IMR-90 (cell line): ENCODE results near the gene FXYD4.

ENCODE experiments used
- CEBPB ChIP-seq: IDR thresholded peaks from 2 replicates; pipeline ENCODE4 v1.6.1; 2012; ENCODE audit warnings: low read depth, low read length, improper control_type of control experiment
- FOS ChIP-seq: fragments of 150-350 bp; IDR thresholded peaks from 2 replicates; pipeline ENCODE4 v1.6.1; 2016; ENCODE audit warnings: low read depth, low read length
- RAD21 ChIP-seq: IDR thresholded peaks from 2 replicates; pipeline ENCODE4 v1.6.1; 2012; ENCODE audit warnings: low read length, improper control_type of control experiment
- RCOR1 ChIP-seq: IDR thresholded peaks from 2 replicates; pipeline ENCODE4 v1.6.1; 2012; ENCODE audit warnings: mild to moderate bottlenecking, low read length, improper control_type of control experiment; ENCODE audit not compliant: insufficient replicate concordance
- RFX5 ChIP-seq: IDR thresholded peaks from 2 replicates; pipeline ENCODE4 v1.8.0; 2012; ENCODE audit warnings: low read depth, mild to moderate bottlenecking, low read length, moderate library complexity
- SMC3 ChIP-seq: fragments of 150-350 bp; IDR thresholded peaks from 2 replicates; pipeline ENCODE4 v1.6.1; 2016; ENCODE audit warnings: low read depth, mild to moderate bottlenecking, antibody characterized with exemption, low read length, moderate library complexity
- TF ChIP-seq, protein P1 (sequence below): conservative IDR thresholded peaks from 2 replicates; pipeline ENCODE4 v1.5.1; 2012; ENCODE audit warnings: mild to moderate bottlenecking, low read depth, low read length, improper control_type of control experiment

DNA sequence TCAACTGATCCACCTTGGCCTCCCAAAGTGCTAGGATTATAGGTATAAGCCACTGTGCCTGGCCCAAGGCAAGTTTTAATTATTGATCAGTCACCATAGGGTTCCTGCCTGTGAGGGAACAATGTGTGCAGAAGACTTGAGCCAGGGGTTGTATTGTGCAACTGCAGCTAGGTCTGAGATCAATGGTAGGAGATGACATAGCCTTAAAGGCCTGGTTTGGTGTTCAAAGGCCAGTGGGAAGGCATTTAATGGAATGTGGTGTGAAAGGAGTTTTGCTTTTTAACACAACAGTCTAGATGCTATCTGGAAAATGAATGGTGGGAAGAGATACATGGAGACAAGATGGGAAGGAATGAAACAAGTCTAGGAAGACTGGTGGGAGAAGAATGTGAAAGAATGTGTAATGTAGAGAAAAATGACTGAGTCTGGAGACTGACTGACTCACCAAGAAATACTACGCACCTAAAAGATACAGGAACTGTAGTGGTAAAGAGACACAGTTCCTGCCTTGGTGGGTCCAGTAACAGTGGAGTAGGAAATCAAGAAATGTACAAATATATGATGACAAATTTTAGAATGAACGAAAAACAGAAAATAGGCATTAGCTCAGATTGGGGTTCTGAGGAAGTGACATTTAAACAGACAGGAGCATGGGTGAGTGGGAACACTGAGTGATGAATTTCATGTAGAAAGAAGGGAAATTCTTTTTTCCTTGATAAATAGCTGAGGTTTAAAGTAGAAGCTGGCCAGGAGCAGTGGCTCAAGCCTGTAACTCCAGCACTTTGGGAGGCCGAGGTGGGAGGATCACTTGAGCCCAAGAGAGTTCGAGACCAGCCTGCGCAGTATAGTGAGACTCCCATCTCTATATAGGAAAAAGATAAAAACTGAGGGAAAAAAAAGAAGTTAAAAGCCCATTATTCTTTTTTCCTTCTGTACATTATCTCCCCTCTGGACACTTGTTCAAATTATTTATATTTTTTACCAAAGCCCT, 28.2 kb downstream of the FXYD4 start:
- TF ChIP-seq, protein P1, sequence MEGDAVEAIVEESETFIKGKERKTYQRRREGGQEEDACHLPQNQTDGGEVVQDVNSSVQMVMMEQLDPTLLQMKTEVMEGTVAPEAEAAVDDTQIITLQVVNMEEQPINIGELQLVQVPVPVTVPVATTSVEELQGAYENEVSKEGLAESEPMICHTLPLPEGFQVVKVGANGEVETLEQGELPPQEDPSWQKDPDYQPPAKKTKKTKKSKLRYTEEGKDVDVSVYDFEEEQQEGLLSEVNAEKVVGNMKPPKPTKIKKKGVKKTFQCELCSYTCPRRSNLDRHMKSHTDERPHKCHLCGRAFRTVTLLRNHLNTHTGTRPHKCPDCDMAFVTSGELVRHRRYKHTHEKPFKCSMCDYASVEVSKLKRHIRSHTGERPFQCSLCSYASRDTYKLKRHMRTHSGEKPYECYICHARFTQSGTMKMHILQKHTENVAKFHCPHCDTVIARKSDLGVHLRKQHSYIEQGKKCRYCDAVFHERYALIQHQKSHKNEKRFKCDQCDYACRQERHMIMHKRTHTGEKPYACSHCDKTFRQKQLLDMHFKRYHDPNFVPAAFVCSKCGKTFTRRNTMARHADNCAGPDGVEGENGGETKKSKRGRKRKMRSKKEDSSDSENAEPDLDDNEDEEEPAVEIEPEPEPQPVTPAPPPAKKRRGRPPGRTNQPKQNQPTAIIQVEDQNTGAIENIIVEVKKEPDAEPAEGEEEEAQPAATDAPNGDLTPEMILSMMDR, result no peak
- TF ChIP-seq RCOR1 (no peak), RAD21 (no peak), RFX5 (no peak), SMC3 (no peak), CEBPB (peak; percentile 94), FOS (no peak)
